DND-41 (cell line): ENCODE data around the gene SIGMAR1.

Experiments used
- EZH2 ChIP-seq: IDR thresholded peaks from 3 replicates; pipeline ENCODE4 v1.6.1; 2012; ENCODE audit warnings: borderline replicate concordance, low read depth, mild to moderate bottlenecking, moderate library complexity, low read length, inconsistent platforms; ENCODE audit not compliant: severe bottlenecking
- TF ChIP-seq, protein P1 (sequence below): IDR thresholded peaks from 2 replicates; pipeline ENCODE4 v1.5.1; 2012; ENCODE audit warnings: borderline replicate concordance, low read length, moderate library complexity, mild to moderate bottlenecking; ENCODE audit not compliant: poor library complexity, severe bottlenecking; ENCODE audit errors: extremely low read depth

DNA sequence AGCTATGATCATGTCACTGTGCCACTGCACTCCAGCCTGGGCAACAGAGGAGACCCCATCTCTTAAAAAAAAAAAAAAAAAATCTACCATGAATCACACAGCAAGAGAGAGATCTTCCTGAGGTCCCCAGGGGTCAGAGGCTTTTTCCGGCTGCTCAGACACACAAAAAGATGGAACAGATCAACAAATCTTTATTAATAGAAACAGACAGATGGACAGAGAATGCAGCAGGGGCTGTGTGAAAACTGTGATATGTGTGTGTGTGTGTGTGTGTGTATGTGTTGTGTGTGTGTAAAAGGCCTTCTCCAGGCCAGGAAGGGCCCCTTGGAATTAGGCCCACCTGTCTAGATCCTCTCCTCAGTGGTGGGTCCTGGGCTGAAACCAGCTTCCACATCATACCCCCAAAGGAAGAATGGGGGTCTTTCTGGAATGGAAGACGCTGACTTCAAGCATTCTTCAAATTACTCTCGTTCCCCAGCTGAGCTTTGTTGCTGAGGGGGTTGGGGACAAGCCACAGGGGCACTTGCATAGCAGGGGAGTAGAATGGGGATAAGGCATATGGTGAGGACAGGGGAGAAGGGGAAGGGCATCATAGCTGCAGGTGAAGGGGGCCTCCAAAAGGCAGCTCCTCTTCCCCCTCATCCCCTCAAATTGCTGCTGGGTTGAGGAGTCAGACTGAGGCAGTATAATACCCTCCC lies 2.9 kb downstream of the SIGMAR1 start:
- TF ChIP-seq, protein P1, sequence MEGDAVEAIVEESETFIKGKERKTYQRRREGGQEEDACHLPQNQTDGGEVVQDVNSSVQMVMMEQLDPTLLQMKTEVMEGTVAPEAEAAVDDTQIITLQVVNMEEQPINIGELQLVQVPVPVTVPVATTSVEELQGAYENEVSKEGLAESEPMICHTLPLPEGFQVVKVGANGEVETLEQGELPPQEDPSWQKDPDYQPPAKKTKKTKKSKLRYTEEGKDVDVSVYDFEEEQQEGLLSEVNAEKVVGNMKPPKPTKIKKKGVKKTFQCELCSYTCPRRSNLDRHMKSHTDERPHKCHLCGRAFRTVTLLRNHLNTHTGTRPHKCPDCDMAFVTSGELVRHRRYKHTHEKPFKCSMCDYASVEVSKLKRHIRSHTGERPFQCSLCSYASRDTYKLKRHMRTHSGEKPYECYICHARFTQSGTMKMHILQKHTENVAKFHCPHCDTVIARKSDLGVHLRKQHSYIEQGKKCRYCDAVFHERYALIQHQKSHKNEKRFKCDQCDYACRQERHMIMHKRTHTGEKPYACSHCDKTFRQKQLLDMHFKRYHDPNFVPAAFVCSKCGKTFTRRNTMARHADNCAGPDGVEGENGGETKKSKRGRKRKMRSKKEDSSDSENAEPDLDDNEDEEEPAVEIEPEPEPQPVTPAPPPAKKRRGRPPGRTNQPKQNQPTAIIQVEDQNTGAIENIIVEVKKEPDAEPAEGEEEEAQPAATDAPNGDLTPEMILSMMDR, result no peak
- TF ChIP-seq EZH2, result no peak
